Transverse colon (tissue), 4 donors: ENCODE measurements around the gene RTF1.

Experiments used
- CTCF ChIP-seq, 5 experiments: fragments of 200-600 bp in 3 of 5; fragments of 450-650 bp in 2 of 5; sonication (generic) in 3 of 5; IDR thresholded peaks; 1 replicate in 2 of 5; 2 replicates in 3 of 5; pipeline ENCODE4 v1.5.1; 2016 to 2017; ENCODE audit warnings: antibody characterized with exemption in 5 of 5, inconsistent platforms in 3 of 5, mild to moderate bottlenecking in 2 of 5, moderate library complexity in 1 of 5
- POLR2AphosphoS5 ChIP-seq, 3 donors: sonication (generic); formaldehyde crosslinking; IDR thresholded peaks; one replicate each; pipeline ENCODE4 v1.6.1; 2016; ENCODE audit warnings: antibody characterized with exemption in 3 of 3

DNA sequence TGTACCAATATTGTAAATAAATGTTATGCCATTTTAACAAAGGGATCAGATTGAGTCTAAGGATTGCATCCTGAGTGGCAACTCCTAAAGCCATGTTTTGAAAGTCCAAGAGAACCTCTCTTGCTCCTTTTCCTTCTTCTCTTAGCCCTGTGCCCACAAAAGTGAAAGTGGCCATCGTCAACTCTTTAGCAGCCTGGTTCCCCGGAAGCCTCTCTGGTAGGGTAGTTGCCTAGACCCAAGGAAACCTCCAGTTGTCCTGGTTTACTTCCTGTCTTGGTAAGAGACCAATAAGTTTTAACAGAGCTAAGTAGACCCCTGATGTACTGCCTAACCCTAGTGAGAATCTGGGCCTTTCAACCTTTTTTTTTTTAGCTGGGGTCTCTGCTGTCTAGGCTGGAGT lies 66.6 kb downstream of the RTF1 start:
- no peak for TF ChIP-seq CTCF (IDR thresholded peaks at IDR 0.05)
- no peak for TF ChIP-seq POLR2AphosphoS5 (IDR thresholded peaks at IDR 0.05)
